ENCODE measurements around the gene N4BP2. TPM values are rescaled to one million over a fixed set of nuclear protein-coding genes. Genes with fewer than 3 reads are reported as not detected.
"Not testable (repeated sequence)": the region's sequence is repeated elsewhere in the genome, so short reads cannot be mapped to it uniquely, and the experiment has no call there.

N4BP2 gene
- 33.7 TPM for polyA plus RNA-seq (2013)

- Histone ChIP-seq H3K4me3 (ENCODE audit: control insufficient read depth in 1 of 7, extremely low read depth in 1 of 7, insufficient read depth in 4 of 7, low read depth in 2 of 7, low read length in 6 of 7) (peak within 1 kb of the TSS; percentile 81 to 97 (median 85)), H3K9me3 (ENCODE audit: control extremely low read depth in 1 of 5, control insufficient read depth in 4 of 5, insufficient read depth in 2 of 5, low read depth in 1 of 5, low read length in 4 of 5) (no peaks in the 10 kb centered on the region), H3K4me1 (ENCODE audit: control extremely low read depth in 1 of 4, control insufficient read depth in 4 of 4, insufficient read depth in 4 of 4, low read length in 3 of 4) (peaks cover 15 to 50% (median 31%) of the 10 kb centered on the region in 4 experiments), H3K27me3 (replicated peaks in 2 of 5; ENCODE audit: control insufficient read depth in 4 of 5, insufficient read depth in 5 of 5, low read length in 4 of 5) (no peaks in the 10 kb centered on the region), H3K27ac (ENCODE audit: insufficient read depth in 1 of 2, low read depth in 1 of 2, low read length in 2 of 2, poor library complexity in 1 of 2, severe bottlenecking in 2 of 2) (peak within 1 kb of the TSS; percentile 90 to 97), H3K36me3 (ENCODE audit: control insufficient read depth in 4 of 4, insufficient read depth in 4 of 4, low read length in 3 of 4) (peaks cover 0 to 7% (median 2%) of the 10 kb centered on the region in 4 experiments)
- CTCF ChIA-PET: interaction anchor here (0.8 to 1.9 kb wide), 9 partner anchors 10 to 663 kb away, joined by 3 to 8 read pairs (median 4); no protein-coding TSS in a partner anchor
- POLR2A ChIA-PET: interaction anchor here (0.6 to 2.3 kb wide), 9 partner anchors 21 to 597 kb away, joined by 3 to 10 read pairs (median 4); no protein-coding TSS in a partner anchor
- DNase-seq: peak; percentile 84 to 90 (median 85)
- 0% methylated on average over 79 of the region's 99 CpGs for WGBS (ENCODE audit: insufficient coverage)
These were observed at the start of gene N4BP2 for GRCh38 chr4:40056716-40057585. TSS of gene N4BP2 (plus strand) at chr4:40056850. CDS start at chr4:40097341, 40,491 bp downstream.

GRCh38 chr4:40016007-40016406 lies 40.6 kb upstream of the N4BP2 start:
- POLR2A ChIA-PET: no interaction called here
- no peaks in the 10 kb centered on the region for H3K36me3 ChIP-seq (ENCODE audit: control insufficient read depth in 4 of 4, insufficient read depth in 4 of 4, low read length in 3 of 4)
- no peaks in the 10 kb centered on the region for H3K4me1 ChIP-seq (ENCODE audit: control extremely low read depth in 1 of 4, control insufficient read depth in 4 of 4, insufficient read depth in 4 of 4, low read length in 3 of 4)
- CTCF ChIA-PET: no interaction called here
- no peaks in the 10 kb centered on the region for H3K9me3 ChIP-seq (ENCODE audit: control extremely low read depth in 1 of 5, control insufficient read depth in 4 of 5, insufficient read depth in 2 of 5, low read depth in 1 of 5, low read length in 4 of 5)
- WGBS (ENCODE audit: insufficient coverage): 100% methylated on average over 1 of the region's 2 CpGs
- no peaks in the 10 kb centered on the region for H3K27me3 ChIP-seq (replicated peaks in 2 of 5; ENCODE audit: control insufficient read depth in 4 of 5, insufficient read depth in 5 of 5, low read length in 4 of 5)
- DNase-seq: no peak
- H3K27ac ChIP-seq (ENCODE audit: insufficient read depth in 1 of 2, low read depth in 1 of 2, low read length in 2 of 2, poor library complexity in 1 of 2, severe bottlenecking in 2 of 2): no peak overlapping the region
- H3K4me3 ChIP-seq (ENCODE audit: control insufficient read depth in 1 of 7, extremely low read depth in 1 of 7, insufficient read depth in 4 of 7, low read depth in 2 of 7, low read length in 6 of 7): no peak overlapping the region

- 98% methylated on average over 15 of the region's 15 CpGs for WGBS (ENCODE audit: insufficient coverage)
- Histone ChIP-seq H3K36me3 (ENCODE audit: control insufficient read depth in 4 of 4, insufficient read depth in 4 of 4, low read length in 3 of 4) (no peaks in the 10 kb centered on the region), H3K4me1 (ENCODE audit: control extremely low read depth in 1 of 4, control insufficient read depth in 4 of 4, insufficient read depth in 4 of 4, low read length in 3 of 4) (no peaks in the 10 kb centered on the region), H3K27ac (ENCODE audit: insufficient read depth in 1 of 2, low read depth in 1 of 2, low read length in 2 of 2, poor library complexity in 1 of 2, severe bottlenecking in 2 of 2) (no peak overlapping the region), H3K9me3 (ENCODE audit: control extremely low read depth in 1 of 5, control insufficient read depth in 4 of 5, insufficient read depth in 2 of 5, low read depth in 1 of 5, low read length in 4 of 5) (no peaks in the 10 kb centered on the region), H3K4me3 (ENCODE audit: control insufficient read depth in 1 of 7, extremely low read depth in 1 of 7, insufficient read depth in 4 of 7, low read depth in 2 of 7, low read length in 6 of 7) (no peak overlapping the region), H3K27me3 (replicated peaks in 2 of 5; ENCODE audit: control insufficient read depth in 4 of 5, insufficient read depth in 5 of 5, low read length in 4 of 5) (no peaks in the 10 kb centered on the region)
- no peak for DNase-seq
- ChIA-PET CTCF (interaction anchor here (0.8 to 1.8 kb wide), 4 partner anchors 9 to 368 kb away, joined by 3 to 5 read pairs (median 3); no protein-coding TSS in a partner anchor), POLR2A (interaction anchor here (0.6 kb wide), 1 partner anchor 28 kb away, joined by 3 read pairs; no protein-coding TSS in a partner anchor)
These were observed 36.4 kb upstream of the N4BP2 start for GRCh38 chr4:40020221-40020620.

GRCh38 chr4:40021116-40021515 lies 35.5 kb upstream of the N4BP2 start:
- 97% methylated on average over 7 of the region's 7 CpGs for WGBS (ENCODE audit: insufficient coverage)
- H3K4me3 ChIP-seq (ENCODE audit: control insufficient read depth in 1 of 7, extremely low read depth in 1 of 7, insufficient read depth in 4 of 7, low read depth in 2 of 7, low read length in 6 of 7); H3K27me3 ChIP-seq (replicated peaks in 2 of 5; ENCODE audit: control insufficient read depth in 4 of 5, insufficient read depth in 5 of 5, low read length in 4 of 5); POLR2A ChIA-PET; H3K27ac ChIP-seq (ENCODE audit: insufficient read depth in 1 of 2, low read depth in 1 of 2, low read length in 2 of 2, poor library complexity in 1 of 2, severe bottlenecking in 2 of 2); H3K4me1 ChIP-seq (ENCODE audit: control extremely low read depth in 1 of 4, control insufficient read depth in 4 of 4, insufficient read depth in 4 of 4, low read length in 3 of 4); DNase-seq; H3K36me3 ChIP-seq (ENCODE audit: control insufficient read depth in 4 of 4, insufficient read depth in 4 of 4, low read length in 3 of 4); H3K9me3 ChIP-seq (ENCODE audit: control extremely low read depth in 1 of 5, control insufficient read depth in 4 of 5, insufficient read depth in 2 of 5, low read depth in 1 of 5, low read length in 4 of 5): not testable (repeated sequence)
- CTCF ChIA-PET: interaction anchor here (1.3 to 1.8 kb wide), 2 partner anchors 14 to 26 kb away, joined by 3 to 5 read pairs; no protein-coding TSS in a partner anchor

GRCh38 chr4:40024049-40024448 lies 32.6 kb upstream of the N4BP2 start:
- CTCF ChIA-PET: not testable (repeated sequence)

GRCh38 chr4:40032785-40033184 lies 23.9 kb upstream of the N4BP2 start:
- no peaks in the 10 kb centered on the region for H3K4me1 ChIP-seq (ENCODE audit: control extremely low read depth in 1 of 4, control insufficient read depth in 4 of 4, insufficient read depth in 4 of 4, low read length in 3 of 4)

More at GRCh38 chr4:40024049-40024448, 32.6 kb upstream of the N4BP2 start:
- H3K9me3 ChIP-seq (ENCODE audit: control extremely low read depth in 1 of 5, control insufficient read depth in 4 of 5, insufficient read depth in 2 of 5, low read depth in 1 of 5, low read length in 4 of 5); POLR2A ChIA-PET; H3K4me1 ChIP-seq (ENCODE audit: control extremely low read depth in 1 of 4, control insufficient read depth in 4 of 4, insufficient read depth in 4 of 4, low read length in 3 of 4); H3K36me3 ChIP-seq (ENCODE audit: control insufficient read depth in 4 of 4, insufficient read depth in 4 of 4, low read length in 3 of 4); H3K27ac ChIP-seq (ENCODE audit: insufficient read depth in 1 of 2, low read depth in 1 of 2, low read length in 2 of 2, poor library complexity in 1 of 2, severe bottlenecking in 2 of 2); DNase-seq; H3K27me3 ChIP-seq (replicated peaks in 2 of 5; ENCODE audit: control insufficient read depth in 4 of 5, insufficient read depth in 5 of 5, low read length in 4 of 5); H3K4me3 ChIP-seq (ENCODE audit: control insufficient read depth in 1 of 7, extremely low read depth in 1 of 7, insufficient read depth in 4 of 7, low read depth in 2 of 7, low read length in 6 of 7): not testable (repeated sequence)
- WGBS (ENCODE audit: insufficient coverage): no CpG with 5 or more reads among the region's 7 CpGs

GRCh38 chr4:40033613-40034012 lies 23.0 kb upstream of the N4BP2 start:
- ChIA-PET CTCF (no interaction called here), POLR2A (no interaction called here)
- H3K27ac ChIP-seq (ENCODE audit: insufficient read depth in 1 of 2, low read depth in 1 of 2, low read length in 2 of 2, poor library complexity in 1 of 2, severe bottlenecking in 2 of 2): no peak overlapping the region
- no peaks in the 10 kb centered on the region for H3K4me1 ChIP-seq (ENCODE audit: control extremely low read depth in 1 of 4, control insufficient read depth in 4 of 4, insufficient read depth in 4 of 4, low read length in 3 of 4)
- H3K36me3 ChIP-seq (ENCODE audit: control insufficient read depth in 4 of 4, insufficient read depth in 4 of 4, low read length in 3 of 4): no peaks in the 10 kb centered on the region
- no peaks in the 10 kb centered on the region for H3K9me3 ChIP-seq (ENCODE audit: control extremely low read depth in 1 of 5, control insufficient read depth in 4 of 5, insufficient read depth in 2 of 5, low read depth in 1 of 5, low read length in 4 of 5)
- DNase-seq: no peak
- H3K27me3 ChIP-seq (replicated peaks in 2 of 5; ENCODE audit: control insufficient read depth in 4 of 5, insufficient read depth in 5 of 5, low read length in 4 of 5): no peaks in the 10 kb centered on the region
- 50% methylated on average over 2 of the region's 2 CpGs for WGBS (ENCODE audit: insufficient coverage)
- H3K4me3 ChIP-seq (ENCODE audit: control insufficient read depth in 1 of 7, extremely low read depth in 1 of 7, insufficient read depth in 4 of 7, low read depth in 2 of 7, low read length in 6 of 7): no peak overlapping the region

More at GRCh38 chr4:40032785-40033184, 23.9 kb upstream of the N4BP2 start:
- no CpG with 5 or more reads among the region's 22 CpGs for WGBS (ENCODE audit: insufficient coverage)
- no peaks in the 10 kb centered on the region for H3K9me3 ChIP-seq (ENCODE audit: control extremely low read depth in 1 of 5, control insufficient read depth in 4 of 5, insufficient read depth in 2 of 5, low read depth in 1 of 5, low read length in 4 of 5)
- H3K36me3 ChIP-seq (ENCODE audit: control insufficient read depth in 4 of 4, insufficient read depth in 4 of 4, low read length in 3 of 4): no peaks in the 10 kb centered on the region
- POLR2A ChIA-PET: no interaction called here
- H3K27ac ChIP-seq (ENCODE audit: insufficient read depth in 1 of 2, low read depth in 1 of 2, low read length in 2 of 2, poor library complexity in 1 of 2, severe bottlenecking in 2 of 2): no peak overlapping the region
- DNase-seq: no peak
- no peak overlapping the region for H3K4me3 ChIP-seq (ENCODE audit: control insufficient read depth in 1 of 7, extremely low read depth in 1 of 7, insufficient read depth in 4 of 7, low read depth in 2 of 7, low read length in 6 of 7)
- CTCF ChIA-PET: no interaction called here
- no peaks in the 10 kb centered on the region for H3K27me3 ChIP-seq (replicated peaks in 2 of 5; ENCODE audit: control insufficient read depth in 4 of 5, insufficient read depth in 5 of 5, low read length in 4 of 5)
